Esophagus muscularis mucosa (tissue), 4 donors: Measurements from ENCODE around the gene DESI2. TPM values are rescaled to one million over a fixed set of nuclear protein-coding genes. Genes with fewer than 3 reads are reported as not detected.

Experiments used
- DNase-seq: peaks from one replicate; pipeline ENCODE4 v3.0.0-alpha.2; 2017; ENCODE audit errors: extremely low spot score
- H3K27ac ChIP-seq, 4 donors: fragments of 200-600 bp; sonication (generic); replicated peaks in 1 of 4; 1 replicate in 3 of 4; 2 replicates in 1 of 4; pipeline ENCODE4 v1.5.1; 2016 to 2019; ENCODE audit warnings: mild to moderate bottlenecking in 1 of 4
- H3K27me3 ChIP-seq, 4 donors: fragments of 200-600 bp; sonication (generic); one replicate each; pipeline versions ENCODE4 v1.5.1 to v1.6.0; 2016 to 2019
- H3K36me3 ChIP-seq, 4 donors: fragments of 200-600 bp; sonication (generic); one replicate each; pipeline ENCODE4 v1.5.1; 2016 to 2019
- H3K4me1 ChIP-seq, 4 donors: fragments of 200-600 bp; sonication (generic); one replicate each; pipeline ENCODE4 v1.5.1; 2016 to 2019
- H3K4me3 ChIP-seq, 4 donors: fragments of 200-600 bp; sonication (generic); 1 replicate in 2 of 4; 2 replicates in 2 of 4; pipeline ENCODE4 v1.5.1; 2016 to 2019; ENCODE audit warnings: mild to moderate bottlenecking in 4 of 4, moderate library complexity in 1 of 4
- H3K9me3 ChIP-seq, 4 donors: fragments of 200-600 bp; sonication (generic); 1 replicate in 3 of 4; 2 replicates in 1 of 4; pipeline ENCODE4 v1.5.1; 2016 to 2019
- CTCF ChIP-seq, 3 experiments: fragments of 200-600 bp in 2 of 3; fragments of 450-650 bp in 1 of 3; sonication (generic) in 2 of 3; IDR thresholded peaks; one replicate each; pipeline ENCODE4 v1.5.1; 2017 to 2019; ENCODE audit warnings: antibody characterized with exemption in 3 of 3, mild to moderate bottlenecking in 2 of 3, moderate library complexity in 1 of 3
- EP300 ChIP-seq: sonication (generic); formaldehyde crosslinking; IDR thresholded peaks from one replicate; pipeline ENCODE4 v1.6.1; 2017; ENCODE audit warnings: antibody characterized with exemption
- POLR2A ChIP-seq: fragments of 450-650 bp; IDR thresholded peaks from one replicate; pipeline ENCODE4 v1.6.1; 2017; ENCODE audit warnings: antibody characterized with exemption, moderate library complexity, mild to moderate bottlenecking, low read depth
- POLR2AphosphoS5 ChIP-seq, 2 donors: sonication (generic); formaldehyde crosslinking; IDR thresholded peaks; one replicate each; pipeline ENCODE4 v1.6.1; 2017; ENCODE audit warnings: antibody characterized with exemption in 2 of 2
- WGBS: methylation state at CpG from one replicate; pipeline ENCODE4 v1.1.5; 2018; 5-methylcytosine and 5-hydroxymethylcytosine counted together
- intact Hi-C: fragments of 100-400 bp; cut with DNase I; formaldehyde crosslinking; loops from one replicate; pipeline ENCODE4 v1.15.1; 2023
- small RNA-seq, 3 donors: library from RNA; depleted of rRNA; stranded (forward); fragments of <200 nt; gene quantifications; one replicate each; pipeline ENCODE3, GENCODE V24; 2016
- total RNA-seq, 4 donors: library from RNA; depleted of rRNA; stranded (reverse); fragments of >200 nt; gene quantifications; one replicate each; pipeline versions ENCODE4 v1.1.0 to v1.2.1, GENCODE V29; 2016

DESI2 gene
- total RNA-seq, 4 donors from 2014 or later = 30.3 to 59.6 (median 31.4) TPM

- no peak for DNase-seq
- H3K27me3 ChIP-seq = no peaks in the 10 kb centered on the region
- H3K4me1 ChIP-seq = no peaks in the 10 kb centered on the region
- H3K27ac ChIP-seq = no peak overlapping the region
- H3K9me3 ChIP-seq = no peaks in the 10 kb centered on the region
- H3K4me3 ChIP-seq = no peak overlapping the region
- H3K36me3 ChIP-seq = no peaks in the 10 kb centered on the region
- WGBS = 98% methylated on average over 8 of the region's 9 CpGs
- TF ChIP-seq CTCF (IDR thresholded peaks at IDR 0.05) (no peak), POLR2A (no peak), EP300 (no peak), POLR2AphosphoS5 (IDR thresholded peaks at IDR 0.05) (no peak)
- intact Hi-C loops = no loop called here
These were observed 96.5 kb downstream of the DESI2 start for GRCh38 chr1:244749230-244750016.

DNA sequence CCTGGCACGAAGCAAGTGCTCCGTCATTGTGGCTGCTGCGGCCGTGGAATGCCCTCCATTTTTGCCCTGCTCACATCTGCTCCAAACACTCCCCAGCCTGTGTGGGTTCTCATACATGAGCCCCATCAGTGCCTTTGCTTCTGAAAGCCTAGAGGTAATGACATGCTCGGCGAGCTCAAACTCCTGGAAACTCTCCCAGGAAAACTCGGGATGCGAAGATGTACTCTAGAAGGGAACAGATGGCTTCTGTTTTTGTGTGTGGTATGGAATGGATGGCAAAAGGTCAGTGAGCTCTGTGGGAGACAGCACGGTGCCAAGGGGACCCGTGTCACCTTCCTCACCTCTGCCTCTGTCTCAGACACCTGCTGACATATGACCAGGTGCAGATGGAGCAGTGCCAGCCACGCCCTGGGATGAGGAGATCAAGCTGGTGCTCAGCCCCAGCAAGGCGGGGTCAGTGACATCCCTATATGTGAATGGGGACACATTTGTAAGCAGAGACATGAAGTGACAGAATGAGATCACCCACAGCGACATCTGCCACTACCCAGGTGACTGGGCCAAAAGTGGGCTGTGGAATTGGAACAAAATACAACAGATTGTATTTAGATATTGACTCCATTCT, 98.5 kb downstream of the DESI2 start:
- no peak for DNase-seq
- H3K9me3 ChIP-seq = no peaks in the 10 kb centered on the region
- no peak overlapping the region for H3K4me3 ChIP-seq
- no peak overlapping the region for H3K27ac ChIP-seq
- H3K36me3 ChIP-seq = no peaks in the 10 kb centered on the region
- intact Hi-C loops = no loop called here
- H3K4me1 ChIP-seq = no peaks in the 10 kb centered on the region
- no peak for TF ChIP-seq POLR2AphosphoS5 (IDR thresholded peaks at IDR 0.05)
- TF ChIP-seq EP300 = no peak
- no peak for TF ChIP-seq CTCF (IDR thresholded peaks at IDR 0.05)
- no peak for TF ChIP-seq POLR2A
- WGBS = 75% methylated on average over 13 of the region's 13 CpGs
- no peaks in the 10 kb centered on the region for H3K27me3 ChIP-seq

GRCh38 chr1:244755673-244756072, 102.7 kb downstream of the DESI2 start:
- H3K36me3 ChIP-seq = no peaks in the 10 kb centered on the region
- intact Hi-C loops = no loop called here
- DNase-seq = no peak
- H3K27me3 ChIP-seq = no peaks in the 10 kb centered on the region
- H3K4me3 ChIP-seq = no peak overlapping the region
- TF ChIP-seq EP300 = no peak
- no peak for TF ChIP-seq CTCF (IDR thresholded peaks at IDR 0.05)
- TF ChIP-seq POLR2AphosphoS5 (IDR thresholded peaks at IDR 0.05) = no peak
- TF ChIP-seq POLR2A = no peak
- H3K9me3 ChIP-seq = no peaks in the 10 kb centered on the region
- peaks cover 0 to 23% (median 18%) of the 10 kb centered on the region in 4 donors for H3K4me1 ChIP-seq
- no peak overlapping the region for H3K27ac ChIP-seq
- WGBS = 96% methylated on average over 7 of the region's 7 CpGs

DNA sequence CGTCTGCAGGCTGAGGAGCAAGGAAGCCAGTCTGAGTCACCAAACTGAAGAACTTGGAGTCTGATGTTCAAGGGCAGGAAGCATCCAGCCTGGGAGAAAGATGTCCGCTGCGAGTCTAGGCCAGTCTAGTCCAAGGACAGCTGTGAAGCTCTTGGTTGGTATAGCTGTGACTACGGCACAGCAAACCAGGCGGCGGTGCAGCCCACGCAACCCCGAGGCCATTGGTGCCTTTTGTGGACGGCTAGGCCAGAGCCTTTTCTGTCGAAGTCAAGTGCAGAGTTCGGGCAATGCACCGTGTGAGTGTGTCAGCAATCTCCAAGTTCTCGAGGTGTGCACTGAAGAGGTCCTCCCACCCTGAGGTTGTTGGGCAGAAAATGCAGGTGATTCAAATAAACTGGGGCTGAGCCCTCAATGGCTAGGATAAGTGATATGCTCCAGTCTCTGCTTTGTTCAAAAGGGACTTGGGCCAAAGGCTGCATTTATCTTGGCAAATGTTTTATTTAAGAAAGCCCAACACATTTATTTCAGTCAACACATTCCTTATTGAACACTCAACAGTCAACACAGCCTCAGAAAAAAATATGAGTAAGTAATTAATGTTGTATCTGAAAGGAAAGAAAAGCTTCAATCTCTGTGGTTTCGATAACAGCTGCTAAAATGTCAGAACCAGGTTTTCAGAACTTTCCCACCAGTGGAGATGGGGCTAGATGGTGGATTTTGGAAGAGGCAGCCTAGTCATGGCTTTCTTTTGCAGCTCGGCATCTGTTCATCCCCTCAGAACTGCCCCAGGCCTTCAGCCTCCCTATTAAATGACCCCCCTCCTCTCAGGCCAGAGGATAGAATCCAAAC, 104.4 kb downstream of the DESI2 start:
- intact Hi-C loops = no loop called here
- Histone ChIP-seq H3K9me3 (no peaks in the 10 kb centered on the region), H3K36me3 (no peaks in the 10 kb centered on the region), H3K27ac (no peak overlapping the region), H3K4me3 (no peak overlapping the region), H3K27me3 (no peaks in the 10 kb centered on the region), H3K4me1 (peaks cover 0 to 23% (median 18%) of the 10 kb centered on the region in 4 donors)
- no peak for DNase-seq
- WGBS = 79% methylated on average over 15 of the region's 15 CpGs
- TF ChIP-seq POLR2AphosphoS5 (IDR thresholded peaks at IDR 0.05) (no peak), POLR2A (no peak), EP300 (no peak), CTCF (IDR thresholded peaks at IDR 0.05) (no peak)

Small RNA genes lying within 50 kb of the gene (small RNA-seq; reads per million reads assigned to genes)
- 0 reads per million in 3 donors for gene AL451007.1

Other genes starting within 250 kb of the DESI2 start
- gene ADSS2, start 201.2 kb upstream of the DESI2 start, total RNA-seq = 10 to 100 TPM; 40.9 to 49.4 (median 46.7) TPM
- 1 to 10 TPM; 1.4 to 3.5 (median 2.1) TPM for gene CATSPERE, start 191.9 kb upstream of the DESI2 start, total RNA-seq
- 100 to 1,000 TPM in 2 of 4 donors, 10 to 100 TPM in 2; 74.8 to 125 (median 101) TPM for gene COX20, start 182.5 kb downstream of the DESI2 start, total RNA-seq
- 100 to 1,000 TPM; 255 to 306 (median 279) TPM for gene HNRNPU, start 211.4 kb downstream of the DESI2 start, total RNA-seq